WI38 (cell line): ENCODE data around the gene BRD7.

Experiments used
- H3K4me3 ChIP-seq: 2 replicates; pipeline ENCODE4 v1.5.1; 2011; ENCODE audit warnings: low read depth, mild to moderate bottlenecking, control low read depth, low read length
- CTCF ChIP-seq: IDR thresholded peaks from 2 replicates; pipeline ENCODE4 v1.5.1; 2012; ENCODE audit warnings: low read depth, mild to moderate bottlenecking, control low read depth, low read length

Gene BRD7

GRCh38 chr16:50326835-50327465 is 41.8 kb downstream of the BRD7 start:
- no peak overlapping the region for H3K4me3 ChIP-seq
- peak; percentile 45 for TF ChIP-seq CTCF

GRCh38 chr16:50326264-50326663 is 42.5 kb downstream of the BRD7 start:
- no peak overlapping the region for H3K4me3 ChIP-seq
- TF ChIP-seq CTCF = no peak

- no peak for TF ChIP-seq CTCF
- no peak overlapping the region for H3K4me3 ChIP-seq
Observed at GRCh38 chr16:50324345-50324744, 44.4 kb downstream of the BRD7 start.

- TF ChIP-seq CTCF = 0 out of 2 replicates have a peak, but pooled peaks have one; percentile 5
- H3K4me3 ChIP-seq = no peak overlapping the region
Observed at GRCh38 chr16:50323335-50324011, 45.3 kb downstream of the BRD7 start.

GRCh38 chr16:50322333-50322732 is 46.5 kb downstream of the BRD7 start:
- no peak for TF ChIP-seq CTCF
- no peak overlapping the region for H3K4me3 ChIP-seq

- no peak for TF ChIP-seq CTCF
- no peak overlapping the region for H3K4me3 ChIP-seq
Observed at GRCh38 chr16:50320310-50320709, 48.5 kb downstream of the BRD7 start.

GRCh38 chr16:50318796-50319578 is 49.8 kb downstream of the BRD7 start:
- no peak for TF ChIP-seq CTCF

More at GRCh38 chr16:50318796-50319578, 49.8 kb downstream of the BRD7 start:
- no peak overlapping the region for H3K4me3 ChIP-seq
